HPDE6-E6E7 (cell line): ENCODE data around the gene SOX5.
A peak's percentile ranks its signal among the peaks of the same experiment; 100 is the strongest.
"Not testable (repeated sequence)": the region's sequence is repeated elsewhere in the genome, so short reads cannot be mapped to it uniquely, and the experiment has no call there.

Experiments
- DNase-seq: peaks from one replicate; pipeline ENCODE4 v3.0.0; 2011; ENCODE audit warnings: missing footprints; ENCODE audit errors: extremely low spot score

The SOX5 gene

GRCh38 chr12:23909551-23909950 lies 39.9 kb downstream of the SOX5 start:
- no peak for DNase-seq

GRCh38 chr12:23906329-23906728 lies 43.1 kb downstream of the SOX5 start:
- peak; percentile 25 for DNase-seq

- no peak for DNase-seq
Observed at GRCh38 chr12:23899434-23899833, 50.0 kb downstream of the SOX5 start.

DNA sequence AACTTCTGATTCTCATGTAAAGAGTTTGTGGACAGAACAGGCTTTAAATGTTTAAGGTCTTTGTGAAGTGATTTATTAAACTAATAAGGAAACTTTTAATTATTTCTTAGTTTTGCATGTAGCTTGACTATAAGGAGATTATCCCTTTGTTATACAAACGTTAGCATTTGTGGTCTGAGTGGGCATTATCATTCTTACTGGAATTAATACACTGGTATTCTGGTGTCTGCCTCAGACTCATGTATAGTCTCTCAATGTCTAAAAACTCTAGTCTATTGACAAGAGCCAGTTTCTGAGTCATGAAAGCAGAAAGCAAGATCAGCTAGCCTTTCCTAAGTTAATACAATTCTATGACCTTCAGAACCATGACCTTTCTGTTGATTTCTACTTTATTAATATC lies 51.3 kb downstream of the SOX5 start:
- DNase-seq = no peak

- no peak for DNase-seq
Observed at GRCh38 chr12:23895792-23896218, 53.7 kb downstream of the SOX5 start.

- DNase-seq = no peak
Observed at GRCh38 chr12:23893611-23894010, 55.9 kb downstream of the SOX5 start.

DNA sequence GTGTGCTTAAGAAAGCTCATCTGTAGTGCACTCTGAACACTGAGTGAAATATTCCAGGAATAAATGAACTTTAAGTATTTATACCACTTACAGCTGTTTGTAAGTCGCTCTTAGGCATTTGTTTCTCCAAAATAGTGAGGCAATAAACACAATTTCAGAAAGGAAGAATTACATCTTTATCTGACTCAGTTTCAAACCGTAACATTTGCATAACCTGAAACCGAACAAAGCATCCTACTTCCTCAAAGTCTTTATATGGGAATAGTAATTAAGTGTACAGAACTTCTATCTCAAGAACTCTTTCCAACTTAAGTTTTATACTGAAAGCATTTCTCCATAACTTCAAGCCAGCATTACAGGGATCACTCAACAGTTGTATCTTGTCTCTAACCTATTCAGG lies 58.4 kb downstream of the SOX5 start:
- no peak for DNase-seq

DNA sequence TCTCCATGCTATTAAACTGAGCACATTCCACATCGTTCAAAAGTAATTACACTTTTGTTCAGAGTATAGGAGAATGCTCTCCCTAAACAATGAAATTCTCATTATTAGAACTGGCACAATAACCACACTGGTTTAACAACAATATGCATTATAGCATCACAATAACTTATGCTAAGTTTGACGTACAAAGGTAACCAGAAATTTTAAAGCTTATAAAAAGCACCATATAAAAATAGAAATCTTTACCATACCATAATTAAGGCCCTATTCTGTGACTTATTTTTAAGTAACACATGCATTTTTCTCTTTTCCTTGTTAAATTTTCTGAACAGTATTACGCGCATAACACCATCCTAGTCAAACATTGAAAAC lies 60.4 kb downstream of the SOX5 start:
- no peak for DNase-seq

GRCh38 chr12:23888396-23889068 lies 60.9 kb downstream of the SOX5 start:
- no peak for DNase-seq

DNA sequence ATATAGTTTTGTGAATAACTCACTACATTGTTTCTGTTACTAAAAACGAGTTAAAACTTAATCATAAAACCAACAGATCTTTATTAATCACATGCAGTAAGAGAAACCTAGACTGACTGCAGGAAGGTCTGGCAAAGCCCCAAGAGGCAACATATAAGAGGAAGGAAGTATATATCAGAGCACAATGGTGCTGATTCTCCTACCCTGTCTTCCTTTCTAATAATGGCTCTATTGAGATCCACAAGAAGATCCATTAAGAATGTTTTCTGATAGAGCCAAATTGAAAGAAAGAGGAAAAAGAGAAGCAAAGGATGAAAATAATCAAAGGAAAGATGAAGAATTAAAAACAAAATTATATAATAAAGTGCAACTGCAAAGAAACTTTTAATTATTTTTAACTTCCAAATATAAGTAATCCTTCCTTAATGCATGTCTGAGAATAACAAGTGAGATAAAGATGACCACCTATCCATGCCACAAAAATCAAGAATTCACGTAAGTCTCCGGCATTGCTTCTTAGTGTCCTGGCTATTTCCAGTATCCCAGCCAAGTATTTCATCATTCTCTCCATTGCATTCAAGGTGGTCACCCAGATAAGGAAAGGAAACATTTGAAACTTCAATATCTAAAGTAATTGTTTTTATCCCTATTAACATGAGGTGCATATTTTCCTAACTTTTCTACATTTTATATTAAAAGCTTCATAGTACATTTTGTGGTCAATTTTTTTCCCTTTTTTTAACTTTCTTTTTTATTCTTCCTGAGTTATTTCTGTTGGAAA lies 62.2 kb downstream of the SOX5 start:
- DNase-seq = no peak

DNA sequence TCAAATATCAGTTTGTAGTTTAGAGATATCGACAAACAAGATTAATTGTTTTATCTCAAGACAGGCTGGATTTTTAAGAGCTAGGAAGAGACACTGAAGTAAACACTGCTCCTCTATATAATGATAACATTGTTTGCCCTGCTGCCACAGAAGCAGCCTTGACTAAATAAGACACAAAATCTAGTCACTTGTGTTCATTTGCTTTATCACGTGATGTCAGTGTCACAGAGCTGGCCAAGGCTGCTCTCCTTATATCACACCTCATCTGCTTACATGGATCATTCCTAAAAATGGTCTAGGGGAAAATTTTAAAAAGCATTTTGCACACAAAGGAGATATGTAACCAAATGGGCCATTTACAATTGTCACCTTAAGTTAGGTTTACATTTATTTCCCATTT lies 64.1 kb downstream of the SOX5 start:
- no peak for DNase-seq

GRCh38 chr12:23884909-23885308 lies 64.6 kb downstream of the SOX5 start:
- DNase-seq = no peak

- no peak for DNase-seq
Observed at GRCh38 chr12:23880988-23881387, 68.5 kb downstream of the SOX5 start.

DNA sequence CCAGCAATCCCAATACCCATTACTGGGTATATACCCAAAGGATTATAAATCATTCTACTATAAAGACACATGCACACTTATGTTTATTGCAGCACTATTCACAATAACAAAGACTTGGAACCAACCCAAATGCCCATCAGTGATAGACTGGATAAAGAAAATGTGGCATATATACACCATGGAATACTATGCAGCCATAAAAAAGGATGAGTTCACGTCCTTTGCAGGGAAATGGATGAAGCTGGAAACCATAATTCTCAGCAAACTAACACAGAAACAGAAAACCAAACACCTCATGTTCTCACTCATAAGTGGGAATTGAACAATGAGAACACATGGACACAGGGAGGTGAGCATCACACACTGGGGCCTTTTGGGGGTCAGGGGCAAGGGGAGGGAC lies 72.9 kb downstream of the SOX5 start:
- not testable (repeated sequence) for DNase-seq

DNA sequence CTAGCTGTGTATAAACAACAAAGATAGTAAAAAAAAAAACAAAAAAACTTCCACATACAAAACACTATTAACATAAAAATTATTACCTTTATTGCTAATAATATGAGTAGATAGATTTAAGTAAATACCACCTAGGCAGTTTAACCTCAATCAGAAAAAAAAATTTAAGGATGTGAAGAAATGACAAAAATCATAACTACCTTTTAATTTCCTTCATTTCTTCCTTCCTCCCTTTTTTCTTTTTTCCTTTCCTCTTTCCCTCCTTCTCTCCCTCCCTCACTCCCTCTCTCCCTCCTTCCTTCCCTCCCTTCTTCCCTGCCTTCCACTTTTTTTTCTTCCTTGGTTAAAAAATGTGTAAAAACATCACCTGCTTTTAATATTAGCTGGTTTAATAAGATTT lies 81.7 kb downstream of the SOX5 start:
- DNase-seq = no peak

DNA sequence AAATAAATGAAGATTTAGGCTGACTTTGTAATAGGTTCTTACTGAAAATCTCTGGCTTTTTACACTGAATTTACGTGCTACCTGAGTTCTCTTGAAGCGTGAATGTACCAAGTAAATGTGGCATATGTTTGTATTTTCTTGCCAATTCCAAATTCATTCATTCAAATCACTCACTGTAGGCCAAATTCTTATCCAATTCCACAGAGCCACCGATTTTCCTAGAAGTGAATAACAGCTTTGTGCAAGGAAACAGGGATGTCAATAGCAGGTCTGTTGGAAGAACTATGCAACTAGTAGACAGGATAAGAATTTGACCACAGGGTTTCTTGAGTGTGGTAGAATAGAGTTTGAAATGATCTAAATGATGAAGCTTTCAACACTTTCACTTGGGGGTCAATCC lies 86.8 kb downstream of the SOX5 start:
- DNase-seq = no peak

- DNase-seq = no peak
Observed at GRCh38 chr12:23860019-23860418, 89.5 kb downstream of the SOX5 start.

DNA sequence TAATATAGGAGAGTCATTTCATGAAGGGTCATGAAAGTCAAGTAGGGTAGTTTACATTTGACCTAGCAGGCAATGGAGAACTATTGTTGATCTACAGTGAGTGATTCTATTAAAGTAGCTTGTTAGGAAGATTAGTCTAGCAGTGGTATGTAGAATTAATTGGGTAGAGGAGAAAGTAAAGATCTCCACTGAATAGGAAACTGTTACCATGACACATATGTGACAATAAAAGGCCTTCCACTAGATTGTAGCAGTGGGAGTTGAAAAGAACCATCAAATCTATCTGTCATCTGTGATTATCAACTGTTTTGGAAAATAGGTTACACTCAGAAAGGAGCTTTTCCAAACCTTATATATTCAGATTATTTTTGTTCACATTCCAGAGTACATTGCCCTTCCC lies 92.3 kb downstream of the SOX5 start:
- no peak for DNase-seq

- DNase-seq = no peak
Observed at GRCh38 chr12:23855813-23856212, 93.7 kb downstream of the SOX5 start.

DNA sequence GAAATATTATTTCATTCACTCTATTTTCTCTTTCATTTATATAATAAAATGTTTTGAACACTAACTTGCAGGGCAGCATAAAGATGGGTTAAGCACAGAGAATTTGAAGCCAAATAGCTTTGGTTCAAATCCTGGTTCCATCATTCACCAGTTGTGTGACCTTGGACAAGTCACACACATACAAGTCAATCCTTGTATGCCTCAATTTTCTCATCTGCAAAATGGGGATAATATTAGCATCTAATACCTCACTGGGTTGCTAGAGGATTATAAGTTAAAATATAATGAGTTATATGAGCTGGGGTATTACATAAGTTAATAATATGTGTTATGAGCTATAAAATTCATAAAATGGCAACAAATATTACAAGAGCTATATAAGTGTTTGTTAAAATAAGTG lies 94.9 kb downstream of the SOX5 start:
- no peak for DNase-seq

DNA sequence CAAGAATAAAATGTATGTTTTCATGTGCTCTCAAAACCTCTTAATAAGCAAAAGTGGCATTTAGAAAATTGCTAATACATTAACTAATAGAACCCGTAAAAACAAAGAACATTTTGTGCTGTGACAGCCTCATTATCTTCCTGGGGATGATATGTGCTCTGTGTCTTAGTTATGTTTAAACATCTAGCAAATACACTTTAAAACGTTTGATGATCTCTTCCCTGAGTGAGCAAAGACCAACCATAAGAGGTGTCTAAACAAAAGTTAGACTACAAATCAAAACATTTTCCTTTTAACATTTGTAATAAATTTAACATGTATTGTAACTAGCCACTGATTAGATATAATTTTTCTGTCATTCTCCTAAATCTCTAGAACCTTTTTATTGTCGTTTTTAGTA lies 95.8 kb downstream of the SOX5 start:
- DNase-seq = no peak

GRCh38 chr12:23851602-23852001 lies 97.9 kb downstream of the SOX5 start:
- DNase-seq = no peak

GRCh38 chr12:23847857-23848256 lies 101.6 kb downstream of the SOX5 start:
- DNase-seq = no peak

- no peak for DNase-seq
Observed at GRCh38 chr12:23843958-23844357, 105.5 kb downstream of the SOX5 start.
